DMS53 treated with DMSO at 0.1 percent for 48 hours (cell line): ENCODE data around the gene EPX.

ENCODE experiments used
- DNase-seq: peaks from one replicate; lab custom pipeline; 2025; ENCODE audit not compliant: unreplicated experiment; lab: John Stamatoyannopoulos, UW

EPX gene

DNA sequence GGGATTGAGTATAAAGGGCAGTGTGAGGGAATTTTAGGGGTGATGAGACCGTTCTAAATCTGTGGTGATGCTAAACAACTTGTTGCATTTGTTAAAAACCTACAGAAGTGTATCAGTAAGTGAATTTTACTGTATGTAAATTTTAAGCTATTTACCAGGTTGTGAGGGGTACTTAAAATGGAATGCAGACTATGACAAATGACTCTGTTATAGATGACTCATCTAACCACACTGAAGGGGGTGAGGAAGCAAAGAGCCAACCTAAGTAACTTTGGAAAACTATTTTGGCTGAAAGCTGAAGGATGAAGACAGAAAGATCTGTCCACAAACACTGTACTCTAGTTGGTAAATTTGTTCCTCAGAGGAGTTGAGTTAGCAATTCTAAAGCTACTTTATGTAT is 31.8 kb downstream of the EPX start:
- DNase-seq, result no peak

DNA sequence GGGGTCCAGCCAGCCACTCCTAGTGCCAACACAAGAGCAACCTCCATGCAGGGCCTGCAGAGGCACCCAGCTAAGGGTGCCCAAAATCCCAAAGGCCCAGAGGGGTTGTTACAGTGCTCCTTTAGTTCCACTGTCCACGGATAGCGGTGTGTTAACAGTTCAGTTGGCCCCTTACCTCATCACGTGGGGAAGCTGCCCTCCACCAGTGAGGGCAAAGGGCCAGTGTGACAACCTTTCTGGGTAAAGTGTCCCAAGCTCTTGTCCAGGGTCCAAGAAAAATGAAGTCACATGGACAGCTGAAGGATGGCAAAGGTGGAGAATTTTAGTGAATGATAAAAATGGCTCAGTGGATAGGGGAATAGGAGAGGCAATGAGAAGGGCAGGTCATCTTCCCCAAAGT is 35.2 kb downstream of the EPX start:
- no peak for DNase-seq

DNA sequence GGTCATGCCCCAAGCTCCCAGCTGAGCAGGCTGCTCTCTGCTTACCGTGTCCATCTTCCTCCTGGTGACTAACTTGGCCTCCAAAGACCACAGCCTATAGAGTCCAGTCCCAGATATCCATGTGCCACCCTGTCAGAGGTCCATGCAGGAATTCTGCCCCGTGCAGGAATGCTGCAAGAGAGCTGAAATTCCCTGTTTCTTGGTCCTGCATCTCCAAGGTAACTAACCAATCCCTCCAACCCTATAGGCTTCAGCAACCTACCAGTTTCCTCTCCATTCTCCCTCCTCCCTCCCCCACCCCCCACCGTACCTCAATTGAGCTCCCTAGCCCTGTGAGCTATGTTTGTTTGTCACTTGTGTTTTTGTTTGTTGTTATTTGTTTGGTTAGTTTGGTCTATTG is 36.2 kb downstream of the EPX start:
- DNase-seq, result no peak

DNA sequence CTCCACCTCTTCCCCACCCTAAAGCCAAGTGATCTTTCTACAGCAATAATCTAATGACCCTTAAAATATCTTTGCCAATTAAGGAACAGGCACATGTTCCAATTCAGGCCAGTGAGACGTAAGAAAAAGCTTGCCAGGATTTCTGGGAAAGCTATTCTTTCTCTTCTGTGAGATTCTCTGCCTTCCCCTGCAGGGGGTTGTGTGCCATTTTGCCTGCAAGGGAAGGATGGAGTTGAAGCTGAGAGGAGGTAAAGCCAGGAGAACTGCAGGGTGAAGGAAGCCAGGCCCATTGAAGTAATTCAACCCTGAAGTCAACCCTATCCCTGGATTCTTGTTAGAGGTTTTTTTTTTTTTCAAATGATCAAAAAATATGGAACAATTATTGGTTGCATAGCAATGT is 36.9 kb downstream of the EPX start:
- DNase-seq, result no peak

DNA sequence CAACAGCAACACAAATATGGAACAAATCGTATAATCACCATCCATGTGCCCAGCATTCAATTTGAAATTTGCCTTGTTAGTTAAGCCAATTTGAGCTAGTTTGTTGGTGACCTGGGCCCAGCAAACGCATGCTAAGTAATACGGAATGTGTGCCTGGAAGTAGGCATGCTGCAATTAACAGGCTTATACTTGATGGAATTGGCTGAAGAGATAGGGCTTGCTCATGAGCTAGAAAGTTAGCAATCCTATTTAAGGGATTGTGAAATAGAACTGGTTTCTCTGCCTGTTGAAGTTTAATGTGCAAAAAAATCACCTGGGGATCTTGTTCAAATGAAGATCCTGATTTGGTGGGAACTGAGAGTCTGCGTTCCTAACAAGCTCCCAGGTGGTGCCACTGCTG is 37.4 kb downstream of the EPX start:
- DNase-seq, result no peak

DNA sequence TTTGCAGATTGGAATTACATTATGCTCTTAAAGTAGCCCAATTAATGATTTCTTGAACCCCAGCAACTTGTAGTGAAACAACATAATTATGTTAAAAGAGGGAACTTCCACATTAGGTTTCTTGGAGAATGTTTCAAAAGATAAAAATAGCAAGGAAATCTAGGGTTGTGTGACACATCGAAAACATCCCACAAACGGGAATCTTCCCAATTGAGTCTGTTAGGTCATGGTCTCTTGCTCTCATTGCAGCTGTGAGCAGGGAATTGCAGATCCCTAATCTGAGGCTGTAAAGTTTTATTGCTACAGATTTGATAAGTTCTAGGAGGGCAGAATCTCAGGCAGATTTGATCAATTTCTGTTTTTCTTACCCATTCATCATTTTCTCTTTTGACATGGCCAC is 39.1 kb downstream of the EPX start:
- DNase-seq, result no peak

DNA sequence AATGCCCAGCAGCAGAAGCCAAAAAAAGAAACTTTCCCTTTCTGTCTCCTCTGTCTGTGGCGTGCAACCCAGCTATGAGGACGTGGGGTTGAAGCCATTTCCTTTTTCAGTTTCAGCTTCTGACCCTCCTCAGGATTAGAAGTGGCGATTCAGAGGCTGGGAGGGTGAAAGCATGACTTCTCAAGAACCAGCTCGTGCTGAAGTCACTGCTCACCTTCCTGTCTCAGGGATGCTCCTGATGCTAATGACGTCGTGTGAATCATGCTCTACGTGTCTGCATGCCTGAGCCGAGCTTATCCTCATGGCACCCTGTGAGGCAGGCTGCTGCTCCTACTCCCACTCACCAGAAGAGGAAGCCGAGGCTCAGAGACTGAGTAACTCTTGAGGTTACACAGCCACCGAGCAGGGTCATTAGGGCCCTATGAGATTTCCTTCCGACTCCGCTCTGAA is 40.2 kb downstream of the EPX start:
- no peak for DNase-seq

DNA sequence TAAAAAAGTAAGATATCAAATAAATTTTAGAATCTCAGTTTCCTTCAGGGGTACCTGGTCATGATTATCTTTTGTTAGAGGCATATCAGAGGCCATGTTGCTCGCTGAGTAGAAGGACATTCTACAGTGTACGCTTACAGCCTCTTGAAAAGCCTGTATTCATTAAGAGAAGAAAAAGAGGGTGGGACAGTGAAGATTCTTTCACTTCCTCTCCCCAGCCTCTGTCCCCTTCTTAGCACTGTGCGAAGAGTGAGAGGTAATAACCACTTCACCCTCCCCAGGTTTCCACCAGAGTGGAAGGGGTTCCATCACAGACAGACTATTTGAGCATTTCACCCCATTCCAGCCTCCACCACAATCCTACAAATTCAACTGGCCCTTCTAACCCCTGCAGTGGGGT is 41.0 kb downstream of the EPX start:
- no peak for DNase-seq

DNA sequence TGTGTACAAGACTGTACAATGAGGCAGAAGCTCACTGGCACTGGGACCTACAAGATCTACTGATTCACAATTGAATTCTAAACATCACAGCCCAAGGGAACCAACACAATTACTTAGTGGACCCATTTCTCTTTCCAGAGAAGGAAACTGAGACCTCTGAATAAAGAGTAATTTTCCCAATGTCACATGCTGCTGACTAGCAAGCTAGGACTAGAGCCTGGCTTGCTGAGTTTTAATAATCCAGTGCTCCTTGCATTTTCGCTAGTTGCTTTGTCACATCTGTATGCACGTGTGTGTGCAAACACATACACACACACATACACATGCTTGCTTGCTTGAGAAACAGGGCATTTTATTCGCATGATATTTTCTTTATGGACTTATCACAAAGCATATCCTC is 42.0 kb downstream of the EPX start:
- DNase-seq, result no peak

DNA sequence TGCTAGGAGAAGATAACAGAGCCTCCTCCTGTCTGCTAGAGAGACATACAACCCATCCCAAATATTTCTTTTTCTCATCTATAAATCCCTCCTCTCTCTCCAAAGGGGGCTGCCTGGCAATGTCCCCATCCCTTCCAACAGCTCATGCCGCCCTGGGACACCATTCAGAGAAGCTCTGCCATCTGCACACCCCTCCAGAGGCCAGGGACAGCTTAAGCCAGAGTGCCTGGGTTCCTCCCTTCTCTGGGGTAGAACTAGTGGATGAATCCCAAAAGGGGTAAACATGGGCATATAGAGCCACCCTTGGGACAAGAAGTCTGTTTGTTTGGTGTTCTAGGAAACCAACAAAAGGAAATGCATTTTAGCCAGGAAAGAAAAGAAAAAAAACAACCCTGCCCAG is 43.3 kb downstream of the EPX start:
- no peak for DNase-seq

DNA sequence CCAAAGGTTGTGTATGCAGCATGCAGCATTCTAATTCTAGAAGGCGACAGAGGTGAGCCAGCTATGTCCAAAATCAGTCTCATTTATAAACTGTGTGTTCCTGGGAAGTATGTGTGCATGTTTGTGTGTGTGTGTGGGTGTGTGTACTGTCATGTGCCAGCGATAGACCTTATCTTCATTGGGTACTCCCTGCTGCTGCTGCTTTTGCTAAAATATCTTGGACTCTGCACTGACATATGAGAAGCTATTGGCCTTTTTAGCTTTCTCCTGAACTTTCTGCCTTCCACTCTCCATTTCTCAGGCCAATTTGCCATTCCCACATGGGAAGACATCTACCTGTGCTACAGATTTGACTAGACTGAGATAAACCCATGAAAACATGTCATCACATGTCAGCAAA is 43.9 kb downstream of the EPX start:
- no peak for DNase-seq

DNA sequence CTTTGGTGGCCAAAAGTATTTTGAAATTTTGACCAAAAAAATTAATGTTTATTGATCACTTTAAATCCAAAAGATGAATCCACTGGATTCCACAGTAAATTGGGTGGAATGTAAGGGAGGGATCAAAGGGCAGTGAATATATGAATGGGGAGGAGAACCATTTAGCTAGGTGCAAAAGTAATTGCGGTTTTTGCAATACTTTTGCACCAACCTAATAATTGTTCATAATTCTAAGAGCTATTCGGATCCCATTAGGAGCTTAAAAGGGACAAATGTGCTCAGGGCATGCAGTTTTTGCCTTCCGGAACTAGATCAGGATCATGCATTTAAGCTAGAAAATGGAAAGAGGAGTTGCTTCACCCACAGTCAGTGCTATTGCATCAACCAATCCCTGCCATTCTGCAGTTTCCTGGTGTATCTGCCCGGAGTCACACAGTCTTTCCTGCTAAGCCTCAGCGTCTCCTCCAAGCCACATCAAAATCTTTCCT is 45.7 kb downstream of the EPX start, which contains the start of gene LPO:
Gene LPO (plus strand): TSS at position 438 of the 488 bp plus-strand sequence. CDS start 4,396 bp downstream, outside the sequence.
- no peak for DNase-seq

DNA sequence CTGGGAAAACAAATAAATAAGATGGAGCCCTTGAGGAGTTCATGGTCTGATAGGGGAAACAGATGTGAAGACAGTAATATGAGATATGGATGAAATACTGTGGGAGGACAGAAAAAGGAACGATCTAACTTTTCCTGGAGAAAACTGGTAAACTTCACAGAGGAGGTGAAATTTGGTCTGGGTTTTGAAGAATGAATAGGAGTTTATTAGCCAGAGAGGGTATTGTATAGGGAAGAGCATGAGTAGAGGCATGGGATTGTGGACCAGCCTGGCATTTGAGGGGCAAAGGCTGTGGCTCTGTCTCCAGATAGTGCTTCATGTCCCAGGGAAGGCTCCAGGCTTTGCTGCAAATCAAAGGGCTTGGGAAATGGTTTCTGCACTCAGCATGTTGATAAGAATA is 47.5 kb downstream of the EPX start:
- no peak for DNase-seq

DNA sequence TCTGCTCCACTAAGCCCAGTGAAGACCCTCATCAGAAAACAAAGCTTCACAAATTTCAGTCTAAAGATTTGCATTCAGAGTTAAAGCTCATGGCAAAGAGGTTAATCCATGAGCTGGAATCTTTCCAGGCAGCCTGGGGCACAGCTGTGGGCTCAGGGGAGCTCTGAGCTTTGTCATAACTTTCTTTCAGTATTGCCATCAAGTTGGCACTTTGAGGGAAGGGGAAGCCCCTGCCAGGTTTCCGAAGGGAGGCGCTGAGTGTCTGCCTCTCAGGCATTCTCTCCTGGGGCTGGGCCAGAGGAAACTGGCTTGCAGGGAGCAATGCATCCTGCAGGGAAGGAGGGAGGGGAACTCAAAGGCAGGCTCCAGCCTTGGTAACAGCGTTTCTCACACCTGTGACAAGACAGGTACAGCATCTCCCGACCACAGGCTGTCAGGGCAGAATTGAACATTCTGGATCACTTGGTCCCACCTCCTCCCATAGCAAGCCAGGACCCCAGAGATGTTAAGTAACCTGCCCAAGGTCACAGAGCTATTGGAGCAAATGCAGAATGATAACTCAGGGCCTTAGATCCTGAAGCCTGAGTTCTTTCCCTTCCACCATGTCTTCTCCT is 49.8 kb downstream of the EPX start:
- no peak for DNase-seq

DNA sequence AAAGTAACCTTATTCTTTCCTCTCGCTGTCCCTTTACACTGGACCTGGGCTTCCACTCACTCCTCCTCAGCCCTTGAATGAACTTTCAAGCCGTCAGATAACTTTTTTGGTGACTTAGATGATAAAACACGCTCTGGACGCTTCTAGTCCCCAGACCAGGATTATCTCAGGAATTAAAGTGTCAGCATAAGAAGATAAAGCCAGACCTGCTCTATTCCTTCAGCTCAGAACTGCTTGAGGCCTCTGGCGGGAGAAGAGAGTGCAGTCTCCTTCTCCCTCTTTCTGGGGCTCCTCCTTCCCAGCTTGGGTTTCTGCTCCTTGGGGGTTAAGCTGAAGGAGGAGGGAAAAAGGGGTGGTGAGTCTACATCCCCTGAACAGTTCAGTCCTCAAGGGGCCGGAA is 52.4 kb downstream of the EPX start:
- no peak for DNase-seq

DNA sequence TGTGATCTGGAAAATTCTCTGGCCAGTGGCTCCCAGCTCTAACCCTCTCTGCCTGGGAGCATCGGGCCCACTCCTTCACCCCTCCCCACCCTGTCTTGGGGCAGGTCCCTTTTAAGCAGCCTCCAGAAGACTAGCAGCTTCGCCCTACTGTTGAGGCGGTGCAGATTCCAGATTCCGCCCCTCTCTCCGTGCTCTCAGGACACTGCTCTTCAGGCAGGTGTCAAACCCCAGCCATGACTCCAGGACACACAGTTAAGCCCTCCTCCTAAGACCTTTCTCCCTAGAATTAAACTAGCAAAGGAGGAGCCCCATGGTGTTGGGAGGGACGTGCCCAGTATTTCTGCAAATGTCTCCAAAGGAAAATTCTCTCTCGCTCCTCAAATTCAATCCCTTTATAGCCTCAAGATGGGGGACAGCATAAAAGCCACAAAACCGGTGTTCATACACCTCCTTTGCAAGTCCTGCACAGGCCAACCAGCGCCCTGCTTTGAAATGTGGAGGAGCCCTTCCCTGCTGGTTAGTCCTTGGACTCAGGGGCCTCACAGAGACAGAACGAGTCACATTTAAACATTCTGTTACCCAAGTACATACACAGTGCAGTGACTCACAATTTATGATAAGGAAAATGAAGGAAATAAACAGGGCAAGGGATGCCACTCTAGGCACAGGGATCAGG is 53.0 kb downstream of the EPX start:
- DNase-seq, result no peak

DNA sequence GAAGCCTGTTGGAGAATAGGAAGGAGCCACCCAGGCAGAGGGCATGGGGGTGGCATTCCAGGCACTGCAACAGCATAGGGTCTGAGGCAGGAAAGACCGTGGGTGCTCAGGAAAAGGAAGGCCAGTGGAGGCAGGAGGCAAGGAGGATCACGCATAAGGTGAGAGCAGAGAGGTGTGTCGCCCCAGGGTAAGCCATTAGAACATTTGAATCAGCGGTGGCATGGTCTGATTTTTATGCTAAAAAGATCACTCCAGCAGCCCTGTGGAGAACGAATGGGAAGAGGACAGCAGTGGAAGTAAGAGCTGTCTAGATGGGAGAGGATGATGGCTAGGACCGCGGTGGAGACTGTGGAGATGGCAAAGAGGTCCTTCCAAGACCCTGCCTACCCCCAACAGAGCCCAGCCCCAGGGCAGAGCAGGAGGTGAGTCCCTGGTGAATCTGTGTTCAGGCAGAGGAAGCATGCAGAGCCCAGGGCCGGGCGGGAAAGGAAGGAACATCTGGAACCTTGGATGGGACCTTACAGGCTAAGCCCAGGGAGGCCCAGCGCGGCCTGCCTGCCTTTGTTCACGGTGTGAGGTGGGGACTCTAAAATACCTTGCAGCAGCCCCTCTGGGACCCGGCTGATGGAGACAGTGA is 53.7 kb downstream of the EPX start:
- no peak for DNase-seq

DNA sequence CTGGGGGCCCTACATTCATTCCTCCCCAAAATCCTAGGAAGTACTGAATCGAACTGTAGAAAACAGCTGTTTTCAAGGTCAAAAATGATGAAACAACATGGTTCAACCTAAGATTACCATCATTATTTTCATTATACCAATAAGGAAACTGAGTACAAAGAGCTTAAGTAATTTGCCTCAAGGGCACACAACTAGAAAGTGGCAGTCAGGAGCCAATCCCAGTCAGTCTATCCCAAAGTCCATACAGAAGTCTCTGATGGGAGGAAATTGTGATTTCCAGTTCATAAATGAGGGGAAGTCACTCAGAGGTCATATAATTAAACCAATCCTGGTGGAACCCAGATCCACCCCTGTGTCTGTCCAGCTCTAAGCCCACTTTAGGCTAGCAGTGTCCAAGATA is 54.3 kb downstream of the EPX start:
- DNase-seq, result no peak

DNA sequence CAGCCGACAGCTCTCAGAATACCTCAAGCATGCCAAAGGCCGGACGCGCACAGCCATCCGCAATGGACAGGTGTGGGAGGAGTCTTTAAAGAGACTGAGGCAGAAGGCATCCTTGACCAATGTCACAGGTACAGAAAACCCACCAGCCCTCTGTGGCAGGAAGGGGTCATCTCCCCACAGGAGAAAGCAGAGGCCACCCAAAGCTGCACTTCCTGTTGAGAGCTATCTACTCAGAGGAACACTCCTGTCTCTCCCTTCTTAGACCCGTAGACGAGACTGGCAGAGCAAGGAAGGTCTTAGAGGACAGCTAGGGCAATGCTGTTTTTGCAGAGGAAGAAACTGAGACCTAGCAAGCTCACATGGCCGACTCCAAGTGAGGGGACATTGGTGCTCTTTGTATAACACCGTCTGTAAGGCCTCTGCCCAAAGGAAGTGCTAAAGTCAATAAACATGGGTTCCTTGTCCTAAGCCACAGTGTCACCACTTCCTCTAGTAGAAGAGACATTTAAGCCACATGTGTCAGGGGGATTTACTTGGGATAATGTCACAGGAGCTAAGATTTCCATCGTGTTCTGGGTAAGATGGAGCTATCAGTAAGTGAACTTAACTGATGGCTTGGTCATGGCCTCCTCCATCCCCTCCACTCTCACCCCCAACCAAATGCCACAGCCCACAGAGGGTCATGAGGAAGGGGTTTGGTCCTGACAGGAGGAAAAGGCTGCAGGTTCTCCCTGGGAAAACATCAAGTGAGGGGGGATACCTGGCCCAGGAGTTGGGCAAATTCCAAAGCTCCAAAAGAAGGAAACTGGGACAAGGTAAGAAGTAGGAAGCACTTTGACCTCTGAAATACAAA is 55.2 kb downstream of the EPX start:
- DNase-seq, result no peak

DNA sequence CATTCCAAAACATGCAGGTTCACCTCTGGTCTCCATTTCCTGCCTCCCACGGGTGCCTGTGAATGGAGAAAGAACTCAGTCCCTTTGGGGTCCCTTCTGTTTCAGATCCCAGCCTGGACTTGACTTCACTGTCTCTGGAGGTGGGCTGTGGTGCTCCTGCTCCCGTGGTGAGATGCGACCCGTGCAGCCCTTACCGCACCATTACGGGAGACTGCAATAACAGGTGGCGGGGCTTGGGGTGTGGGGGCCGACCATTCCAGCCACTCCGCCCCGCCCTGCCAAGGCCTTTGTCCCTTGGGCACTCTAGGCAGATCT is 56.4 kb downstream of the EPX start:
- DNase-seq, result no peak

DNA sequence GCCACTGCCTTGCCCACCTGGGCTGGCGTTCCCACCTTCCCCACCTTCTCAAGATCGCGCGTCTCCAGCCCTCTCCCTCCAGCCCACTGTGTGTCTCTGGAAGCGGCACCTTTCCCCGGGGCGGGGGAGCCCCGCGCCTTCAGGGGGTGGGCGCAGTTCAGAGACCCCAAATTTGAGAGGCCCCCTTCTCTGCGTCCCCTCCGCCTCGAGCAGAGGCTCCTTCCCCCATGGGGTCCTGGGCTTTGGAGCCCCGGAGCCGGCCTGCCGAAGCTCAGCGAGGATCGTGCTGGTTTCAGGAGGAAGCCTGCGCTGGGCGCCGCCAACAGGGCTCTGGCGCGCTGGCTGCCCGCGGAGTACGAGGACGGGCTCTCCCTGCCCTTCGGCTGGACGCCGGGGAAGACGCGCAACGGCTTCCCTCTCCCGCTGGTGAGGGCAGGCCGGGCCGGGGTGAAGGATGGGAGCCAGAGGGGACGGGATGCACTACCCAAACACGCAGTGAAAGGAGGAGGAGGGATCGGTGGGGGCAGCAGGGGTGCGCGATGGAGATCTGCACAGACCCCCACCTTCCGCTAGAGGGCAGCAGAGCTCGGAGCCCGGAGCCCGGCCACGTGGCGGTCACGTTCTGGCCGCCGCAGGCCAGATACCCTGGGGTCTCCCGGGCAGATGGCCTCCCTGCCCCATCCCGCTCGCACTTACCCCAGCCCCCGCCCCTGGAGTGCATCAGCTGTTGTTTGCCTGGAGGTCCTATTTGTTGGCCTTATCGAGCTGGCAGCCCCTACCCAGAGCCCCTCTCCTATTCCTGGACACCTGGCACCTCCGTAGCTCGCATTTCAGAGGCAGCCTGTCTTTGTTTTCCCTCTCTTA is 57.0 kb downstream of the EPX start:
- DNase-seq, result no peak
